ENCODE results near the gene DCLK1.
A peak's percentile ranks its signal among the peaks of the same experiment; 100 is the strongest.
"Not testable (repeated sequence)": the region's sequence is repeated elsewhere in the genome, so short reads cannot be mapped to it uniquely, and the experiment has no call there.

DCLK1 gene

DNA sequence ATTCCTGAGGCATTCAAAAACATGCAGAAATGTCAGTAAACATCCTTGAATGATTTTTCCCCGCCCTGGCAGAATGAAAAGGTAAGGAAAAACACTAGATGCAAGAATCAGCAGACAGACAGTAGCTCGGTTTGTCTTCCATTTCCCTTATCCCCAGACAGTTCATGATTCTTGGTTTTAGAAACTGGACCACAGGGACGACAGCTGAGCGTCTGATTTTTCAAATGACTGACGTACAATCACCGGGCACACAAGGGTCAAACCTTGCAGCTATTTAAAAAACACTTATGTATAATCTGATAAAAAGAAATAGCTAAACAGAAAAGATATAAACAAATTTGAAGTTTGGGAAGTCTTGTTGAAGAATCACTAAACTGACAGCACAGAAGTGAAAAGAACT is 47.1 kb downstream of the DCLK1 start:
- DNase-seq (ENCODE audit: low read depth), result no peak

DNA sequence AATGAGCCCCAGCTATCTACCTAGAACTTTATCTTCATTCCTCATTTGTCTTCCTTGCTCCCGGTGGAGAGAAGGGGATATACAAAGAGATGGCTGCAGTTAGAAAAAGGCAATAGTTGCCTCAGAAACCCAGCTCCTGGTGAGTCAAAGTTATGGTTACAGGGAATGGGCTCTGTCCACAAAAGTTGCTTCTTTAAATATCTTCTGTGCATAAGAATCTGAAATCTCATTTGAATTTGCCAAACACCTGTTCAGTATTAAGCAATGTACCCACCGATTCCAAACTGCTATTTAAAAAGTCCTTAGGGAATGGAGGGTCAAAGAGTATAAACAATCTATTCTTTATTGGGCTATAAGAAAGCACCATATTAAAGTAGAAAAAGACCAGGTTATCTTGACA is 48.4 kb downstream of the DCLK1 start:
- DNase-seq (ENCODE audit: low read depth), result no peak

DNA sequence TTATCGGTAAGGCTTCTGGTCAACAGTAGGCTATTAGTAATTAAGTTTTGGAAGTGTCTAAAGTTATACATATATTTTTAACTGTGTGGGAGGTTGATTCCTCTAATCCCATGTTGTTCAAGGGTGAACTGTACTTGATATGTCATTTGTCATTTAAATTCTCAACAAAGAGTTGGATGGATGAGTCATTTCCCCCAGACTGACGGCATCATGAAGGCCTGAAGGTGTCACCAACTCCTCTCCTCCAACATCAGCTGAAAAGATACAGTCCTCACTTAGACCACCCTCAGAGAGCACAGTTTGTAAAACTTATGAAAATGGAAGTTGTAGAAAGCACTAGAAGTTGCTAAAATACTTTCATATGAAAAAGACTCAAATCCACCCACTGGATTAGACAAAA is 48.8 kb downstream of the DCLK1 start:
- DNase-seq (ENCODE audit: low read depth), result no peak

DNA sequence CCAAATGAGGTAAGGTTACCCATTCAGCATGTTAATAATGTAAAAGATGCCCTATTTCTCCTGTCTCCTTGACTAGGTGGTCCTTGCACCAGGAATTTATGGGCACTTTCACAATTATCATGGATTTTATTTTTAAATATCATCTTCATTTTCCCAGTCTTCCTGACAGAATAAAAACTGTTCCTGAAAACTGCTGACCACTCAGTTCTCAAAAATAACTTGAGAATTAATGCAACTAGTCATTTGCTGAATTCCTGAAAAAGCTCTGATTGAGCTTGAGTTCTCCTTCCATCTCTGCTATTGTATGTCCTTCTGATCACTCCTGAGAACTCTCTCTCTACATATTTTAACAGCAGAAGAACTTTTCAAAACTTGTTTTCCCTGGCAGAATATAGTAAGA is 55.0 kb downstream of the DCLK1 start:
- DNase-seq (ENCODE audit: low read depth), result no peak

DNA sequence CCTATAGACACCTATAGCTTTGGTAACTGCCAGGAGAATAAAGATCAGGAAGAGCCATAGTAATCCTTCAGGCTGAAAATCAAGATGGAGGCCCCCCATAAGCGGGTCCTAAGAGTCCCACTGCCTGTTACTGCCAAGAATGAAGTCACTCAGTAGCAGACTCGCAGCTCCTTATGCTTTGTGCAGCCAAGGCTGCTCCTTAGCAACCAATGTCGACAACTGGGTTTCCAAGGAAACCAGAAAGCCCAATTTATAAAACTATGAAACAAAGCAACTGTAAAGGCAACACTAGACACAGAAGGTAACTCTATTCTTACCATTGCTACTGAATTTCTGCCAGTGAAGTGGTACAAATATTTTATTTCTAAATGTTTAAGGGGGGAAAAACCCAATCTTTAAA is 56.5 kb downstream of the DCLK1 start:
- no peak for DNase-seq (ENCODE audit: low read depth)

DNA sequence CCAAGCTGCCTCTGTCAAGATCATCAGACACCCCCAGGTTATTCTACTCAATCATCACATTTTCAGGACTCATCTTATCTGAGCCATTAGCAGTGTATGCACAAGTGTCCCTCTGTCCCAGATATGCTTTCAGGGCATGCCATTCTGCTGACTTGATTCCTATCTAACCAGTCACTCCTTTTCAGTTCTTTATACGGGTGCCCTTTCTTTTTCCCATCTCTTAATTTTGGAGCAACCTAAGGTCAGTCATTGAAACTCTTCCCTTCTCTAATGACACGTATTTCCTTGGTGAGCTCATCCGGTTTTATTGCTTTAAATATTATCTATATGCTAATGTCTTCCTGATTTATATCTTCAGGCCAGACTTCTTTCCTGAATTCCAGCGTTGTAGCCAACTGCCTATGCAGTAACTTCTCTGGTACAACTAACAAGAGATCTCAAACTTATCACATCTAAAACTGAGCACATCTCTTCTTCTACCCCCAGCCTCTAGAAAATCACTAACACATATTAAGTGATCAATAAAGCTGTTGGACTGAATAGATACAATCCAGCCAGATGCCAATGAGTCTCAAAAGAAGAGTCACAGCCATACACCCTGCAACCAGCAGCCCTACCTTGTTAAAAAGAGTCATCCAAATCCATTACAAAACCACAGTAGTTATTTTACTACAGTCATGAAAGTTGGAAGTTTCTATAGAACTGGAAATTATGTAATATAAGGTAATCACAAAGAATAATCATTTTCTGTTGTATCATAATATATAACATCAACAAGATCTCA is 58.8 kb downstream of the DCLK1 start:
- DNase-seq (ENCODE audit: low read depth), result no peak

DNA sequence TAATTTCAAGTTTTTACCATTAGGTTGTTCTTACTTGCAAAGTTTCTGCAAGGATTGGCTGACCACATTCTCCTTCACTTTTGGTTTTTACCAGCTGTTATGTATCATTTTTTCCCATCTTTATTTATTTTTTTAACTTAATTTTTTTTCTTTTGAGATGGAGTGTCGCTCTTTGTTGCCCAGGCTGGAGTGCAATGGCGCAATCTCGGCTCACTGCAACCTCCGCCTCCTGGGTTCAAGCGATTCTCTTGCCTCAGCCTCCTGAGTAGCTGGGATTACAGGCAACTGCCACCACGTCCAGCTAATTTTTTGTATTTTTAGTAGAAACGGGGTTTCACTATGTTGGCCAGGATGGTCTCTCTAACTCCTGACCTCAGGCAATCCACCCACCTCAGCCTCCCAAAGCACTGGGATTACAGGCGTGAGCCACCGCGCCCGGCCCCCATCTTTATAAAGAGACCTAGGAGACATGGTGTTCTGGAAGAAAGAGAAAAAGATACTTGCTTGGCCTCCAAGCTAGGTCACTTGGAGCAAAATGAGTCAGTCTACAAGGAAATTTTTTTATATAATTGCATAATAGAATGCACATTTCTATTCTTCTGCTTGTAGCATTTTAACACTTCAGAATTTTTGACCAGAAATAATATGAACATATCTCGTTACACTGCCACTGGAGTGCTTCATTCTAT is 60.5 kb downstream of the DCLK1 start:
- DNase-seq (ENCODE audit: low read depth), result not testable (repeated sequence)

DNA sequence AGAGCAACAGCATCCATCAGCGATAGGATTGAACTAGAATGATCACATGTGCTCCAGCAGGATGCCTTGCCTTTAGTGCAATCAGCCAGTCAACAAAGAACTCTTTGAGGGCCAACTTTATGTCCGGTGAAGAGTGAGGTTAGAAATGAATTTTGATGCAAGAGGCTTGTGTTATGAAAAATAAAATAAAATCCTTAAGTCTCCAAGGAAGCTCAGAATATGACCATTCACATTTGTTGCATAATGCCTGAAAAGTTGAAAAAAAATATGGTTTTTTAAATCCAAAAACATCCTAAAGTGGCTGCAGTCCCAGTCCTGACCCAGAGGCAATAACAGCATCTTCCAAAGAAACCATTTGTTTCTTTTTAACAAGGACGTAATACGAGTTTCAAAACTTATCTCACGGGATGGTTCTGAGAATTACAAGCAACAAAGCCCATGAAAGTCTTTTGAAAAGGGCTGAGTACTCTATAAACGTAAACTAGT is 61.3 kb downstream of the DCLK1 start:
- peak; percentile 30 for DNase-seq (ENCODE audit: low read depth)

DNA sequence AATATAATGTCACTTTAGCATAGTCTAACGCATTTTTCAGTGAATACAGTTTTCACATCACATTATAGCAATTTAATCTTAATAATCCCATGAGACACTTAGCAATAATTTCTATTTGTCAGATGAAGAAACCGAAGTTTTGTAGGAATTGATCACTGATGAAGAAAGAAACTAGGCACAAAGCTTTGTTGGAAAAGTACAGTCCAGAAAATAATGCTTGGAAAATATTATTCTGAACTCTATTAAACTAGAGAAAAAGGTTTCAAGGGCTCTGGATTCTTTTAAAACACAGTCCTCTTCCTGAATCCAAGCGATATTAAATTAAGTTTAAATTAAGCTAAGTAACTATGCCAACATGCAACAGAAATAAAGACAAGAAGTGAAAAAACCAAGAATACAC is 62.2 kb downstream of the DCLK1 start:
- DNase-seq (ENCODE audit: low read depth), result no peak

DNA sequence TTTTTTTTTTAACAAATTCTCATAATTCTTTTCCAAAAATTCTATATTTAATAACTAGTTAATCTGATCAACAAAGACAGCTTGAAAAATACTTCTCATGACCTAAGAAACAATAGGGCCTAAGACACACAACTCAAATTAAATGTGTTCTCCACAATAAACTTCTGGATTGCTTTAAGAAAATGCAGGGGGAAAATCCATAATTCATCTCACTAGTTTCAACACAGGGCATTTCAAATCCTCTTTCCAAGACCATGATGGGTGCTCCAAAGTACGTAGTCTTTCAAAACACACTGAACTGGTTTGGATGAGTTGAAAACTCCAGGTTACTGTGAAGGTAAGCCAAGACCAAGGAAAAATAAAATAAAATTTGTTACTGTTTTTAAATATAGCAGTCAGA is 62.6 kb downstream of the DCLK1 start:
- DNase-seq (ENCODE audit: low read depth), result no peak

DNA sequence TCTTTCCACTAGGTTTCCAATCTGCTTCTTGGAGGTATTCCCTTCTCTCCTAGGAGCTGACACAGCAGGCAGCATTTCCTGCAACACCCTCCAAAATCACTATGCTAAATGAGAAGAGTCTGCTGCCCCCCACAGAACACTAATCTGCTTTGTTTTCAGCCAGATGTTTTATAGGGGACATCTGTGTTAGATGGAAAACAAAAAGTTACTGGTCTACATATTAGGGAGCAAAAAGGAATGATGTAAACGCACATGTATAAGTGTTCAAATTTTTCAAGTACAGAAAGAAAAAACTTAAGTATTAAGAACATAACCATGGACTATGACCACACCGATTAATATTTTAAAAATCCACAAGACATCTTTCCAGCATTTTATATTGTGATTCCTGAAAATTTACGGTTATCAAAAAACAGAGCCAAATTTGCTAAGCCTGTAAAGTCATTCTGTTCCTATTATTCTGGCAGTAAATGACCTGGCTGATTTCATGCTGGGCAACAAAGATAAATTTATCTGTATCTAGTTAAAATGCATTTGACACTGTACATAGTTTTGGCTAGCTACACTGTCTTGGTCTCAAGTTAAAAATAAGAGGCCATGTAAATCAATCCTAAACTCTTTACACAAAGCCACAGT is 63.3 kb downstream of the DCLK1 start:
- no peak for DNase-seq (ENCODE audit: low read depth)

DNA sequence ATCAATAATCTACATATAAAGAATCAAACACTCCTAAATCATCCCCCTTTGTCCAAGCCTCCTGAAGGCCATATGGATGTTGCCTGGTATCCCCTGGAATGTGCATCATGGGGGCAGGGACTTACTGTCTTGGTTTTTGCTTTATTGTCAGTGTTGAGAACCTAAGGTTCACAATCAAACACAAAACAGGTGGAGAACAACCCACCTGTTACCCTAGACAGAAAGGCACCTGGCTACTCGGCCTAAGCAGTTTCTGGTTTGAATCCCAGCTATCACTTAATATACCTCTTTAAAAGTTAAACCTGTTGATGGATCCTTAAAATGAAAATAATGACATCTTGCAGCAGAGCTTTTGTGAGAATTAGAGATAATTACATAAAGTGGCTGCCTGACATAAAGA is 68.9 kb downstream of the DCLK1 start:
- DNase-seq (ENCODE audit: low read depth), result no peak

DNA sequence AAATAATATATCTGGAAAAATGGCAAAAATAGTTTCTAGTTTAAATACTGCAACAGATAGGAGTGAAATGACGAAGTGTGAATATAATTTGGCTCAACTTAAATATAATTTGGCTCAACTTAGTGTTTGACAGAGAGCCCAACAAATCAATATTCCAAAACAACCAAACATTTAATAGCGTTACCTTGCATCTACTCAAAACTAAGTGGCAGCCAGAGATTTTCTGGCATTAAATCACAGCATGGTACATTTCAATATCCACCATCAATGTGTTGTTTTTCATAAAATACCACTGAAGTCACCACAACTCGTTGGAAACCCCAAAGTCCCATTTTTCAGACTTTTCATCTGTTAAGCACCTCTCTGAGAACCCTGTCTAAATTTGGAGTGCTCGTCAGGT is 69.6 kb downstream of the DCLK1 start:
- DNase-seq (ENCODE audit: low read depth), result no peak

DNA sequence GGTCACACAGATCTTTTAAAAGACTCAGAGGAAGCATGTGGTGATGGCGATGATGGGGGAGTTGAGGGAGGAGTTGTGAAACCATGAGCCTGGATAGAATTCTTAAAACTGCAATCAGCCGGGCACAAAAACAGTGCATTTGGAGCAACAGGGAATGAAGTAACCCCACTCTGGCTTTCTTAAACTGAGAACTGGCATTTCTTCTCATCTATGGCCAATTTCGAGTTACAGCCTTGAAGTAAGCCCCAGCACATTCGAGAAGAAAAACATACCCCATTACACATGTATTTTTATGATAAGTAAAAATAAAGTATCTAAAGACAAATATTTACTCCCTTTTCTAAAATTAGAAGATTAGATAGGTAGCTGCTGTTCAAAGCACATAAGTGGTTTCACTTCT is 70.1 kb downstream of the DCLK1 start:
- no peak for DNase-seq (ENCODE audit: low read depth)

DNA sequence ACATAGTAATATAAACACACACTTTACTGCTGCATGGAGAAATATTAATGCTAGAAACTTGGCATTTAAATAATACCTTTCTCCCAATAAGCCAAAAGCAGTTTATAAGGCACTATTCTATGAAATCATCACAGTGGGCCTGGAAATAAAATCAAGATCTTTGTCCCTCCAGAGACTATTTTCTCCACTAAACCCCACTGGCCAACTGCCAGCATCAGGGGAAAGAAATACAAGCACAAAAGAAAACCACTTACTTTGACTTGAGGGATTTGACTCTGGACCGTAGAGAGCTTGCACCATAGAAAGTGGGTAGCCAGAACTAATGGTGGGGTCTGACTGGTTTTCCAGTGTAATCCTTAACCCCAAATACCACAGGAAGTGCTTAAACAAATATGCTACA is 71.9 kb downstream of the DCLK1 start:
- no peak for DNase-seq (ENCODE audit: low read depth)

DNA sequence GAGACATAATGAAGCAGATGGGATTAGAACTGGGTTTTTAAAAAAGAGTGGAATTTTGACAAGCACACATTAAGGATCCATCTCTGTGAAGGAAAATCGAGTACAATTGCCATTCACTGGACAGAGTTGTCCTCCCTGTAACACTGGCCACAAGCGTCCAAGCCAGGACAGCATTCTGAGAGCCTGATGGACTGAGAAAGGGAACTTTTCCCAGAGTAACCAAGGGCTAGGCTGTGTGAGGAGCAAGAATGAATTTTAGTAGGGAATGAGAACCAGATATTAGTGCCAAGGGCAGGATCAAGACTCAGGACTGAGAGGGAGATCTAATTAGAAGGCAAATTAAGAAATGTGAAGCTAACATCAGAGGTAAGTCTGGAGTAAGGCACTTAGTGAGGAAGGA is 73.1 kb downstream of the DCLK1 start:
- no peak for DNase-seq (ENCODE audit: low read depth)

DNA sequence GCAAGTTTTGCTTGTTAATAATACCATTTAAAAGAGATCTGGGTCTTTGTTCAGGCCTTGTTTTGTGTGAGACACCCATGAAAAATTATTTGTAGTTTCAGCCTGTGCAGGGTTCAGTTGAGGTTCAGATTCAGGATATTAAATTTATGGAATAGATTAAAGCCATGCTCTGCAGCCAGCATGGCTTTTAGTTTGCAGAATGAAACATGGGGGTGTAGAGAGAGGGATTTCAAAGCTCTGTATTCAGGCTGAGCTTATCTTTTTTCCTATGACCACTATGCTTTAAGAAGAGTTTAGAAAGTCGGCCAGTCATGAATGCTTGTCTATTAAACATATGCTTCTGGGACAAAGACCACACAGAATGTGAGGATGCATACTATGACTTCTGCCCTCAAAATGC is 73.6 kb downstream of the DCLK1 start:
- no peak for DNase-seq (ENCODE audit: low read depth)

DNA sequence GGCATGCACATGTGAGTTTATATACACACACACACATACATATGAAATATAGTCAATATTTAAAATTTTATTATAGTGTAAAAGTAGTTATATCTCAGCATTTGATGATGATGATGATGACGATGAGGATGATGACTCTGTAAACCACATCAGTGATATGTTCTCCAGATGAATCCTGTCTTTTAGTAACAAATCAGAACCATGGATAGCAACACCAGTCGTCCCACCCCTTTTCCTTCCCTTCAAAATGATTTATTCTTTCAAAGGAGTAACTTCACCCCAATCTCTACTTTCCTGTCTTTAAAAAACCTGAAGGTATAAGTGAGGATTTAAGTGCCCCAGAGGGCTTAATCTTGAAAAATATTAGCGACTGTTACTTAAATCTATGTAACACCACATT is 74.1 kb downstream of the DCLK1 start:
- no peak for DNase-seq (ENCODE audit: low read depth)

DNA sequence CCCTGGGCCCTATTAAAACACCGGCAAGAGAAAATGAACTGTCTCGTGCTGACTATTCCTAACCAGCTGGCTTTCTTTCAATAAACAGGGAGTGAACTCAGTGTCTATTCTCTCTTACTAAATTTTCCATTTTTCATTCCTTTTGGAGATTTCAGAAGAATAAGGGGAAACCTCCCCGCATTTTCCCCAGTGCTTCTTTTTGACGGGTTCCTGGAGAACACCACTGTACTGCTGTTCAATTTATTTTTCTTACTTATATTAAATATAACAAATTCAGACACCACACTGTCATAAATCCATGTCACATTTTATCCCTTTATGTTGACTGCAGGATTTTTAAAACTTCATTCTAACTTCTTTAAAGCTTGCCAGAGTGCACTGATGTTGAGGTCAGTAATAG is 75.8 kb downstream of the DCLK1 start:
- DNase-seq (ENCODE audit: low read depth), result no peak

DNA sequence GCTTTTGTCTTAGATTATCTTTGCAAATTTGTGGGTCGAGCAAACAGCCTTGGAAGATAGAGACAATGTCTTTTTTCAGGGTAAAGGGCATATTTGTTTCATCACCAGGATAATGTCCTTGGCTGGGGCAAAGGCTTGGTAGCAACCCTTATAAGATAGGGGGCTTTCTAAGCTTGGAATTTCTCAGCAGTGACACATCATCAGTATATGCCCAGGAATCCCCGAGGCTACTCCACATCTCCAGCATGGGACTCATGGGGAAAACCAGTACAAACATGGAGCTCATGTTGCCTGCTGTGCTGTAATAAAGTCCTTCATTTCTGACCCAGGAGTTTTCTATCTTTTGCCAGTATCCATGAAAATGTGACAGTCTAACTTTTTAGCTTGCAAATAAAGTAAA is 77.1 kb downstream of the DCLK1 start:
- DNase-seq (ENCODE audit: low read depth), result no peak

DNA sequence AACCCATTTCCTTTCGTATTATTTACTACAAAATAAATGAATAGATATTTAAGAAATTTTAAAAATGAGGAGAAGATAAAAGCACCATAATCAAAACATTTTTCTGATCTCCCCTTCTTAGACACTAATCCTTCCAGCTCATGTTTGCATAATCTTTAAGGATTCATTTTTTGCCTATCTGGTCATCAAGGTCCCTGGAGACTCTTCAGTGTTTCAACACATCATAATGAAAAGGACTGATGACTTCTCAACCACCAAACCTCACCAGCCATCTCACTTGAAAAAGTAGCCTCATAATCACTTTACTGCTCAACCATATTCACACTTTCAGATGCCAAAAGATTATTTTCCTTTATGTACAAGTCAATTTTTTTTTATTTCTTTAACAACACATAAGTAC is 80.1 kb downstream of the DCLK1 start:
- no peak for DNase-seq (ENCODE audit: low read depth)

DNA sequence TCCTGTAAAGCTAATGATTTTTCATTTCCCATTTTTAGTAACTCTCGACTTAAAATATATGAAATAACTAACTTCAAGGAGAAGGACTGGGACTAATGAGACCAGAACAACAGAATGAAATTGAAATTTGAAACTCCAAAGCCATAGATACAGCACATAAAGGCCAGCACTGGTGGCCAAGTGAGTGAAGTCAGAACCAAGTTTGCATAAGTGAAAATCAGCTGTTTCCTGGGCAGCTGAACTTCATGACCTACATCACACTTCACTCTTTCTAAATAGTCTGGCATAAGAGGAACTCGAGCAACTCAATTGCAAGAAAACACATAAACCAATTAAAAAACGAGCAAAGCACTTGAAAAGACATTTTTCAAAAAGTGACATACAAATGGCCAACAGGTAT is 84.5 kb downstream of the DCLK1 start:
- no peak for DNase-seq (ENCODE audit: low read depth)

DNA sequence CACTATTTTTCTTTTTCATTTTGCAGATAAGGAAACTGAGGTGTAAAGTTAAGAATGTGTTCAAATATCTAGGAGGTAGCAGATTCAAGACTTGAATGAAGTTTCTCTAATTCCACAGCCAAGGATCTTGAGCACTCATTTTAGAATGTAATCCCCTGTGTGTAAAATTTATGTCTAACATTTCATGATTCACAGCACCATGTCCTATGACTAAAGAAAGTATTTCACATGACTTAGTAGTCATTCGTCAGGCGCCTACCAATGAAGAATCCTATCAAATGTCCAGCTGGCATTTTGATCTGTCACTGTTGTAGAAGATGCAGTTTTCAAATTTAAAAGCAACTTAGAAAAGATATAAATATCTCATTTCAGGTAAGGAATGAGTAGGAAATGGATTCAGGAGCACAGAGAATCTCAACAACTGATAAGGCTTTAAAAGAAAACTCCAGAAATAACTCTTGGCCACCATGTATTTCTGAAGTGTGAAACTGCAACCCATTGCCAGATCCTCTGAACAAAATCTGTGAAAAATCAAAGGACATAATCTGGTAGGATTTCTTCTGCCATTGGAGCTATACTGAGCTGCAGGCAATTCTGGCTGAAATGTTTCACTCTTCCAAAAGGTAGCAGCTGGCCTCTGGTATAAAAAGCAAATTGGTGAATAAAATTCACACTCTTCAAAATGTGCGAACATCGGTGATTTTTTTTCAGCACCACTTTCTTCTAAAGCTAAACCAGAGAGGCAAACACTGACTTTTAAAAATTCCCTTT is 92.2 kb downstream of the DCLK1 start:
- no peak for DNase-seq (ENCODE audit: low read depth)
